HG03280 (cell line): Measurements from ENCODE around the gene COL6A2.
"Not testable (repeated sequence)": the region's sequence is repeated elsewhere in the genome, so short reads cannot be mapped to it uniquely, and the experiment has no call there.

Experiments
- ATAC-seq: cut with Tn5 transposase; IDR thresholded peaks from one replicate; pipeline ENCODE4 v1.9.1; 2021; ENCODE audit warnings: mild to moderate bottlenecking, moderate library complexity; ENCODE audit not compliant: unreplicated experiment

COL6A2 gene

DNA sequence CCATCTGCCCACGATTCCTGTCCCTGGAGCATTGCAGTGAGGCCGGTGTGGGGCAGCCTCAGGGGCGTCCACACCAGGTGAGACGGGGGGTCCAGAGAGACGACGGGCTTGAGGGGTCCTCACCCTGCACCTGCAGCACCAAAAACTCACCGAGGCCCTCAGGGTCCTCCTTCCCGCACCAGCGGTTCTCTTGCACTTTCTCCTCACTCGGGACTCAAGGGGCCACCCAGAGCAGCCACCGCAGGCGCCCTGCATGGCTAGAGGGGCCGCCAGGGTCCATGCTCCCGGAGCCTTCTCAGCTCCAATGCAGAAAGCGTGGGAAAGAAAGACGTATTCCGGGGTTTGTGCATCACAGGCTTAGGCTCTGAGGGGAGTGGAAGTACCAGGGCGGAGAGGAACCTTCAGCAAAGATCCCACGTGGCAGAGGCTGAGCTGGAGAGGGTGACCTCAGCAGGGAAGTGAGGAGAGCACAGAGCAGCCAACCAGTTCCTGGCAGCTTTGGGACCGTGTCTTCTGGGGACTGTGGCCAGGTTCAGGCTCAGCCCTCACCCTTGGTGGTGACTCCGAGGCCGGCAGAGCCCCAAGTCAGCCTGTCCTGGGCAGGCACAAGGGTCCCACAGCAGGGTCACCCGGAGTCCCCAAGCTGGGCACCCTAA, 19.5 kb upstream of the COL6A2 start:
- ATAC-seq: no peak

DNA sequence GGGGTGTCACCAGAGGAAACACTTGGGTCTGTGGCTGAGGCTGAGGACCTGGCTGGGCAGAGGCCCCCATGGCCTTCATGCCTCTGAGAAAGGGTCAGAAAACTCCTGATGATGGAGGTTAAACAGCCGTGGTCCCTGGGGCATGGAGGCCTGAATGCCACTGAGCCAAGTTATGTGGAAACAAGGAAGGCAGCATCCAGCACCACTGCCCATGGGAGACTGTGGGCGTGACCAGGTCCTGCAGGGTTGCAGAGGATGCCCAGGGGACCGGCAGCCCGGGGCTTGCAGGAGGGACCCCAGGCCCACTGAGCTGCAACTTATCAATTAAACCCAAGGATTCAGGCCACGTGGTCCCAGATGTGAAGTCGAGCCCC, 18.9 kb upstream of the COL6A2 start:
- no peak for ATAC-seq

- no peak for ATAC-seq
Observed at GRCh38 chr21:46079352-46080170, 18.4 kb upstream of the COL6A2 start.

DNA sequence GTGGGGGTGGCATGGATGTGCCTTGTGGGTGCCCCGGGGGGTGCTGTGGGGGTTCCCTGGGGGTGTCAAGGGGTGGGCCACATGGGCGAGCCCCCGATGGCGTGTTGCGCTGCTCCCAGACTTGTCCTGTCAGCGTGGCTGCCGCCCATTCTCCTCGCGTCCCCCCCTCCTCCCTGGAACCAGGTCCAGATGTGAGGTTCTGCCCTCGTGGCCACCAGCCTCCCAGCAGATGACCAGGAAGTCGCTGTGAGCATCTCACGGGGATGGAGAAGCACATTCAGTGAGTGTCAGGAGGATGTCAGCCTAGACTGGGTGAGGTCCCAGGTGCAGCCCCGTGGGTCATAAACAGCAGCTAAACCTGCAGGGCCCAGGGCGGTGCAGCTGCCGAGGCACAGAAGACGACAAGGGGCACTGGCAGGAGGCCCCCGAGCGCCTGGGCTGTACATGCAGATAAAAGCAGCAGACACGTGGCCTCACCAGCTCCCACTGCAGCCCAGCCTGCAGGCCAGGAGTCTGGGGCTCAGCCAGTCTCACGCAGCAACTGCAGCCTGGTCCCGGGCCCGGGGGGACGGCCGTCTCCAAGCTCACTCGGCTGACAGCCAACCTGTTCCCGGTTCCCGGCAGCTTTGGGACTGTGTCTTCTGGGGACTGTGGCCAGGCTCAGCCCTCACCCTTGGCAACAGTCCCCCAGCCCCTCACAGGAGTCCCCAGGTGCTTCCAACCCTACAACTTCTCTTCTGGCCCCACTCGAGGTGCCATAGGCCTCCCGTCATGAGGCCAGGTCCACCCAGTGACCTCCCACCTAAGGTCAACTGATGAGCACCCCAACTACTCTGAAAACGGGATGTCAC, 17.5 kb upstream of the COL6A2 start:
- ATAC-seq: no peak

GRCh38 chr21:46081022-46081861, 16.7 kb upstream of the COL6A2 start:
- ATAC-seq: no peak

DNA sequence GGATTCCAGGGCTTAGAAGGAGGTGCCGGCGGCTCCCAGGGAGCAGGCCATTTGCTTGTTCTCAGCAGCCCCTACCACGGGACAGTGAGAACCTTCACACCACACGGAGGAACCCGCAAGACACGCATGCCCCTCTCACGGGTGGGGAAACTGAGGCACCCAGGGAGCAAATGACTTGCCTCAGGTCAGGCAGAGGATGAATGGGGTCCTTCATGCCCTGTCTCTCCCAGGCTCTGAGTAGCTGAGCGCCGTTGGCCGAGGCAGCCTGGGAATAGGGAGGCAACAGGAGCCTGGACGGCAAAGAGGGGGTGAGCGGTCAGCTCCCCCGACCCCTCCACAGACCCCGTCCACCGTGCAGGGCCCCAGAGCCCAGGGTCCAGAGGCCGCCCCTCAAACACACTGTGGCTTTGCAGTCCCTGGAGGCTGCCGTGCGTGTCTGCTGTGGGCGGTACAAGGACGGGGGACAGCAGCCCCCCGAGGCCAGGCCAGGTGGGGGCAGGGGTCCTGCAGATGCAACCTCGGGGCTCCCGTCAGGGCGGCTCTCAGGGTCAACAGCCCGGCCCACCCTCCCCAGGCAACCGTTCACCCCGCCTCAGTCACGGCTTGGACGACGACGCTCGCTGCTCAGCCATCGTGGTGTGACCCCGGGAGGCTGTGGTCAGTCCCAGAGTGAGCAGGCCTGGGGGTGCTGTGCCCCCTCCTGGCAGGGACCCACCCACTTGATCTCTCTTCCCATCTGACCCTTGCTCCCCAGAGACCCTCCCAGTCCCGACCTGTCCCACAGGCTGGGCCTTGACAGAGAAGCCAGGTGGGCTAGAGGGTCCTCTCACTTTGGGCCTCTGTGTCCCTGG, 15.8 kb upstream of the COL6A2 start:
- no peak for ATAC-seq

DNA sequence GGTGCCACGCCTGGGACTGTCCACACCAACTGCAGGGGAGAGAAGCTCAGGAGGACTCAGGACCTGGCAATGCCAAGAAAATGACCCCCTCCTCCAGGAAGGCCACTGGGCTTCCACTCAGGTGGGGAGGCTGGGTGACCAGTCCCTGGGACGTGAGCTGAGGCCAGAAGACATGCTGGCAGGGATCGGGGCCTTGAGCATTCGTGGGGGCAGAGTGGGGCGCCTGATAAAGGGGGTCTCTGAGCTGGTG, 15.3 kb upstream of the COL6A2 start:
- ATAC-seq: no peak

GRCh38 chr21:46082963-46083790, 14.7 kb upstream of the COL6A2 start:
- no peak for ATAC-seq

- ATAC-seq: no peak
Observed at GRCh38 chr21:46083791-46084561, 13.9 kb upstream of the COL6A2 start.

DNA sequence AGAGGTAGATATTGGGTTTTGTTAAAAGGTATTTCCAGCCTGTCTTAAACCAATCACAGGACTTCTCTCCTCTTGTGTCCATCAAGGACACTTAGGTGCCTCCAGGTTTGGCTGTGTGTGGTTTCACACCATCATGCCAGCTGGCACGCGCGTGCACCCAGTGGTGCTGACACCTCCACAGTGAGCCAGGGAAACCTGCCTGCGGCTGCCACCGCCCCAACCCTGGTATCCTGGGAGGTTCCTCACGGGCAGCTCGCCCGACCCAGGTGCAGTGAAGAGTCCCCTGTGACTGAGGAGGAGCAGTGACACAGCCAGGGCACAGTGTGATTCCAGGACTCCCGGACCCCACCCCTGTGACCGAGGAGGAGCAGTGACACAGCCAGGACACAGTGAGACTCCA, 13.2 kb upstream of the COL6A2 start:
- ATAC-seq: no peak

GRCh38 chr21:46085259-46085658, 12.7 kb upstream of the COL6A2 start:
- ATAC-seq: not testable (repeated sequence)

- no peak for ATAC-seq
Observed at GRCh38 chr21:46087641-46088040, 10.3 kb upstream of the COL6A2 start.

DNA sequence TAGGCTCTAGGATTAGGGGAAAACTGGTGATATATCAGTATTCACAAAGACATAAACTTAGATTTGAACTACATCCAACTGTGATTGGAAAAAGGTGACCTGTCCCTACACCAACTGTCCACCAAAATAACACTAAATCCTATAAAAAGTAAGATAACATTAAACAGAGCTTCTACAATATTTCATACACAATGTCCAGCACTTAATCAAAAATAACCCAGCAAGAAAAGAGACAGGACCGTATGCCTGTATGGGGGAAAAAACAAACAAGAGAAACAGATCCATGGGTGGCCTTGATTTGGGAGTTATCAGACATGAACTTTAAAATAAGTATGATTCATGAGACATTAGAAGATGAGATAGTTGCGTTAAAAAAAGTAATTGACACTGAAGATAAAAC, 9.7 kb upstream of the COL6A2 start:
- no peak for ATAC-seq

DNA sequence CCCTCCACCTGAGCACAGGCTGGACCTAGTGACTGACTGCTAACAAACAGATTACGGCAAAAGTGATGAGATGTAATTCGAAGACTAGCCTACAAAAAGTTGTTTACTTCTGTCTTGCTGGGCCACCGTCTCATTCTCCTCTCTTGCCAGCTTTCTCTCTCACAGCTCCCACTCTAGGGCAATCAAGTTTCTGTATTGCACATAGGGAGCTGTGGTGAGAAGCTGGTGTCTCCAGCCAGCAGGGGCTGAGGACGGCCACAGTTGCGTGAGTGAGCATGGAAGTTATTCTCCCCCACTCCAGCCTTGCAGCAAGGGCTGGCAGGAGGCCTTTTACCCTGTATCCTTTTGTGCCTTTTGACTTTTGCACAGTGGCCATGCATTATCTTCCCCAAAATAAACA, 8.6 kb upstream of the COL6A2 start:
- no peak for ATAC-seq

DNA sequence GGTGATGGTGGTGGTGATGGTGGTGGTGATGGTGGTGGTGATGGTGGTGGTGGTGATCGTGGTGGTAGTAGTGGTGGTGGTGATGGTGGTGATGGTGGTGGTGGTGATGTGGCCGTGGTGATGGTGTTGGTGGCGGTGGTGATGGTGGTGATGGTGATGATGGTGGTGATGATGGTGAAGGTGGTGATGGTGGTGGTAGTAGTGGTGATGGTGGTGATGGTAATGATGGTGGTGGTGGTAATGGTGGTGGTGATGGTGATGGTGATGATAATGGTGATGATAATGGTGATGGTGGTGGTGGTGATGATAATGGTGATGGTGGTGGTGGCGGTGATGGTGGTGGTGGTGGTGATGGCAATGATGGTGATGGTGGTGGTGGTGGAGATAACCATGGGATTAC, 6.8 kb upstream of the COL6A2 start:
- ATAC-seq: no peak

DNA sequence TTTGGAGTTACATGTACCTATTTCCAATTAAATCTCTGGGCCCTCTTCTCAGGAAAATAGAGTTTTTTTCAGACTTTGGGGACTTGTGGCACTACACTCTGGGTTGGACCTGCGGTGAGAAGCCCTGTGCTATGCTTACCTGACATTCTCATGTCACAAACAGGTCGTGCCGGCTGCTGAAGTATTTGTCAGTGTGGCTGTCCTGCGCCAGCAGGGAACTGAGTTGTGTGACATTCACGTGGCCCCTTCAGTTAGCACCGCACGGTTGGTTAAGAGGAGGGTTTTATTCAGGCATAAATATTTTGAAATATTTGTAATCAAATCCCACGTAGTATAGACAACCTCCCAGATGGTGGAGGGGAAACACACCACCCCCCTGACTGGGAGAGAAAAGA, 6.3 kb upstream of the COL6A2 start:
- no peak for ATAC-seq

DNA sequence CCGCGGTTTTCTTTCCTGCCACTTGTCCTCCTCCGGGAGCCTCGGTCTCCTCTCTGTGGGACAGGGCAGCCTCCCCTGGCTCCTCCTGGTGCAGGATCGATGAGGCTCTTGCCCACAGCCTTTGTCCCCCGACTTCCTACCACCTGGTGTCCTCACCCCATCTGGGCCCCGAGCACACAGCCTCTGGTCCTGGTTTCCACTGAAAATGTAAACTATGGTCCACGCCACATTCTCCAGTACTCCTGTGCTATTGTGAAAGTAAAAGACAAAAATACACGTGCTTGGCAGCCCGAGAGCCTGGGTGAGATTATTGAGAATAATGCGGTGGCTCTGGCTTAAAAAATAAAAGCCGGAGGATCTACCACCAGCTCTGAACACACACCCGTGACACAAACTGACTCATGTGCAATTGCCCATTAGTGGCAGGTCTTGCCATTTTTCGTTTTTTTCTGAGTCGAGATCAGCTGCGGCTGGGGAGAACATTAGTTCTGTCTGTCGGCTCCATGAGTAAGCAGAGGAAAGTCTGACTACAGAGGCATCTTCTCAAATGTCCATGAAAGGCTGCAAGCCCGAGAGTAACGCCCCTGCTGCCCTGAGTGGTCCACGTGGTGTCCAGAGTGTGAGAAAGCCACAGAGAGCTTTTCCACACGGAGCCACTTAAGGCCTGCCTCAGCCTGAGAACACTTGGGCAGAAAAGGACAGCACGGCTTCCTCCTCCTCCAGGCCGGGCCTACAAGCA, 5.7 kb upstream of the COL6A2 start:
- no peak for ATAC-seq
